GM23338 (cell line): ENCODE measurements around the gene CCPG1. TPM values are rescaled to one million over a fixed set of nuclear protein-coding genes. Genes with fewer than 3 reads are reported as not detected.

Source experiments
- ATAC-seq: fragments of 200-7000 bp; cut with Tn5 transposase; 3 replicates; pipeline ENCODE4 v1.9.1; 2020
- DNase-seq: peaks from one replicate; pipeline ENCODE4 v3.0.0-alpha.2; 2015; ENCODE audit warnings: low spot score
- H2AFZ ChIP-seq: fragments of 200-600 bp; sonication (generic); 2 replicates; pipeline ENCODE4 v1.8.0; 2016; ENCODE audit warnings: antibody characterized with exemption, mild to moderate bottlenecking, moderate library complexity
- H3F3A ChIP-seq: fragments of 200-600 bp; sonication (generic); replicated peaks from 2 replicates; pipeline ENCODE4 v1.8.0; 2017; ENCODE audit warnings: antibody characterized with exemption, mixed run types, low read depth
- H3K27ac ChIP-seq: fragments of 200-600 bp; sonication (generic); 2 replicates; pipeline ENCODE4 v1.6.1; 2016; ENCODE audit warnings: low read depth
- H3K27me3 ChIP-seq: fragments of 200-600 bp; sonication (generic); 2 replicates; pipeline ENCODE4 v1.8.0; 2016; ENCODE audit warnings: mild to moderate bottlenecking, mixed run types, moderate library complexity; ENCODE audit not compliant: insufficient read depth
- H3K36me3 ChIP-seq: fragments of 200-600 bp; sonication (generic); 2 replicates; pipeline ENCODE4 v1.8.0; 2016; ENCODE audit warnings: mild to moderate bottlenecking; ENCODE audit not compliant: insufficient read depth
- H3K4me1 ChIP-seq: fragments of 200-600 bp; sonication (generic); 2 replicates; pipeline ENCODE4 v1.8.0; 2016; ENCODE audit warnings: mild to moderate bottlenecking, moderate library complexity; ENCODE audit not compliant: insufficient read depth
- H3K4me2 ChIP-seq: fragments of 200-600 bp; sonication (generic); 2 replicates; pipeline ENCODE4 v1.7.1; 2017; ENCODE audit warnings: mixed run types
- H3K4me3 ChIP-seq: fragments of 200-600 bp; sonication (generic); 2 replicates; pipeline ENCODE4 v1.6.1; 2016; ENCODE audit warnings: mixed run types
- H3K79me2 ChIP-seq: fragments of 200-600 bp; sonication (generic); replicated peaks from 2 replicates; pipeline ENCODE4 v1.8.0; 2017; ENCODE audit warnings: mild to moderate bottlenecking; ENCODE audit not compliant: insufficient read depth
- H3K9me2 ChIP-seq: fragments of 200-600 bp; sonication (generic); 2 replicates; pipeline ENCODE4 v1.8.0; 2017; ENCODE audit not compliant: insufficient read depth
- H4K20me1 ChIP-seq: fragments of 200-600 bp; sonication (generic); replicated peaks from 2 replicates; pipeline ENCODE4 v1.8.0; 2017; ENCODE audit warnings: mild to moderate bottlenecking; ENCODE audit not compliant: insufficient read depth
- H3K27ac Mint-ChIP-seq: 2 replicates; pipeline ENCODE4 v1.8.0; 2020; ENCODE audit warnings: inconsistent platforms, mild to moderate bottlenecking, moderate library complexity, mixed read lengths
- H3K27me3 Mint-ChIP-seq: 3 replicates; pipeline ENCODE4 v1.8.0; 2022; ENCODE audit warnings: low read depth, mild to moderate bottlenecking, moderate library complexity, mixed read lengths, inconsistent platforms; ENCODE audit not compliant: insufficient read depth, poor library complexity
- H3K36me3 Mint-ChIP-seq: 3 replicates; pipeline ENCODE4 v1.8.0; 2021; ENCODE audit warnings: low read depth, mild to moderate bottlenecking, inconsistent platforms, moderate library complexity, mixed read lengths
- H3K4me1 Mint-ChIP-seq: 3 replicates; pipeline ENCODE4 v1.8.0; 2020; ENCODE audit warnings: mild to moderate bottlenecking, inconsistent platforms, mixed read lengths
- H3K4me3 Mint-ChIP-seq: 3 replicates; pipeline ENCODE4 v1.8.0; 2021; ENCODE audit warnings: moderate library complexity, mild to moderate bottlenecking, inconsistent platforms, mixed read lengths
- H3K9me3 Mint-ChIP-seq: 3 replicates; pipeline ENCODE4 v1.8.0; 2020; ENCODE audit warnings: moderate library complexity, mild to moderate bottlenecking, inconsistent platforms, mixed read lengths
- CREB1 ChIP-seq: fragments of 250-450 bp; sonication (Bioruptor Pico); IDR thresholded peaks from 2 replicates; pipeline ENCODE4 v1.5.0; 2020; ENCODE audit warnings: low read depth, mild to moderate bottlenecking, moderate library complexity
- EZH2phosphoT487 ChIP-seq: fragments of 200-600 bp; sonication (generic); IDR thresholded peaks from one replicate; pipeline ENCODE4 v1.8.1; 2018; ENCODE audit warnings: antibody characterized with exemption; ENCODE audit not compliant: unreplicated experiment
- JUNB ChIP-seq: IDR thresholded peaks from one replicate; pipeline ENCODE4 v1.6.1; 2016; ENCODE audit warnings: antibody characterized with exemption; ENCODE audit not compliant: unreplicated experiment
- NANOG ChIP-seq: IDR thresholded peaks from 2 replicates; pipeline ENCODE4 v1.6.1; 2016; ENCODE audit warnings: antibody characterized with exemption, borderline replicate concordance
- REST ChIP-seq: IDR thresholded peaks from one replicate; pipeline ENCODE4 v1.6.1; 2018; ENCODE audit warnings: antibody characterized with exemption; ENCODE audit not compliant: unreplicated experiment
- STAT1 ChIP-seq: IDR thresholded peaks from one replicate; pipeline ENCODE4 v1.6.1; 2016; ENCODE audit warnings: antibody characterized with exemption; ENCODE audit not compliant: unreplicated experiment
- ZNF114 ChIP-seq: fragments of 250-450 bp; sonication (Bioruptor Pico); IDR thresholded peaks from 2 replicates; pipeline ENCODE4 v1.5.0; 2020; ENCODE audit warnings: mild to moderate bottlenecking, moderate library complexity
- polyA plus RNA-seq: library from polyadenylated mRNA; unstranded; fragments of >200 nt; fragmentation: Nextera tagmentation; extraction: Ambion mirVana; gene quantifications from 2 replicates; pipeline ENCODE4 v1.2.1, GENCODE V29; 2016
- total RNA-seq: library from RNA; depleted of rRNA; stranded (reverse); fragments of >200 nt; shearing (Covaris generic); gene quantifications from 2 replicates; pipeline ENCODE4 v1.2.3, GENCODE V29; 2014
- TF ChIP-seq, protein P1 (sequence below): IDR thresholded peaks from 2 replicates; pipeline ENCODE4 v1.6.1; 2016; ENCODE audit warnings: antibody characterized with exemption
- TF ChIP-seq, protein P2 (sequence below), 2 experiments: fragments of 200-600 bp in 1 of 2; sonication (generic) in 1 of 2; conservative IDR thresholded peaks; 2 replicates each; pipeline versions ENCODE4 v1.5.1 to v1.6.1; 2016 to 2017; ENCODE audit warnings: antibody characterized with exemption in 2 of 2, low read depth in 2 of 2, mild to moderate bottlenecking in 2 of 2, moderate library complexity in 1 of 2

The CCPG1 gene
- total and polyA plus RNA-seq, 2 experiments from 2014 or later, result 7.7 to 11.1 TPM

- Mint-ChIP-seq H3K9me3 (no peaks in the 10 kb centered on the region), H3K36me3 (peaks cover 4% of the 10 kb centered on the region; the same call in 1 of the 3 replicates)
- no peak for DNase-seq
These were observed 24.5 kb downstream of the CCPG1 start for GRCh38 chr15:55383687-55384086.

More at GRCh38 chr15:55383687-55384086, 24.5 kb downstream of the CCPG1 start:
- H3K4me3 Mint-ChIP-seq, result no peak overlapping the region
- no peaks in the 10 kb centered on the region for H3K4me1 Mint-ChIP-seq
- Histone ChIP-seq H3K27ac (no peak overlapping the region), H2AFZ (no peak overlapping the region), H3K4me3 (no peak overlapping the region), H3K4me1 (no peaks in the 10 kb centered on the region), H3K79me2 (no peaks in the 10 kb centered on the region), H3K27me3 (no peaks in the 10 kb centered on the region), H3K9me2 (0 out of 2 replicates have a peak, but pooled peaks cover 2% of the 10 kb centered on the region), H3K4me2 (no peak overlapping the region), H3K36me3 (no peaks in the 10 kb centered on the region), H4K20me1 (no peaks in the 10 kb centered on the region; the same call in 1 of the 2 replicates), H3F3A (no peaks in the 10 kb centered on the region)
- H3K27ac Mint-ChIP-seq, result no peak overlapping the region
- ATAC-seq, result no peak
- TF ChIP-seq REST, result no peak
- TF ChIP-seq JUNB, result no peak
- TF ChIP-seq STAT1, result no peak
- TF ChIP-seq NANOG, result no peak
- TF ChIP-seq ZNF114 (CRISPR knock-in tag), result no peak
- TF ChIP-seq, protein P1, sequence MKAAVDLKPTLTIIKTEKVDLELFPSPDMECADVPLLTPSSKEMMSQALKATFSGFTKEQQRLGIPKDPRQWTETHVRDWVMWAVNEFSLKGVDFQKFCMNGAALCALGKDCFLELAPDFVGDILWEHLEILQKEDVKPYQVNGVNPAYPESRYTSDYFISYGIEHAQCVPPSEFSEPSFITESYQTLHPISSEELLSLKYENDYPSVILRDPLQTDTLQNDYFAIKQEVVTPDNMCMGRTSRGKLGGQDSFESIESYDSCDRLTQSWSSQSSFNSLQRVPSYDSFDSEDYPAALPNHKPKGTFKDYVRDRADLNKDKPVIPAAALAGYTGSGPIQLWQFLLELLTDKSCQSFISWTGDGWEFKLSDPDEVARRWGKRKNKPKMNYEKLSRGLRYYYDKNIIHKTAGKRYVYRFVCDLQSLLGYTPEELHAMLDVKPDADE, result no peak
- TF ChIP-seq, protein P2, sequence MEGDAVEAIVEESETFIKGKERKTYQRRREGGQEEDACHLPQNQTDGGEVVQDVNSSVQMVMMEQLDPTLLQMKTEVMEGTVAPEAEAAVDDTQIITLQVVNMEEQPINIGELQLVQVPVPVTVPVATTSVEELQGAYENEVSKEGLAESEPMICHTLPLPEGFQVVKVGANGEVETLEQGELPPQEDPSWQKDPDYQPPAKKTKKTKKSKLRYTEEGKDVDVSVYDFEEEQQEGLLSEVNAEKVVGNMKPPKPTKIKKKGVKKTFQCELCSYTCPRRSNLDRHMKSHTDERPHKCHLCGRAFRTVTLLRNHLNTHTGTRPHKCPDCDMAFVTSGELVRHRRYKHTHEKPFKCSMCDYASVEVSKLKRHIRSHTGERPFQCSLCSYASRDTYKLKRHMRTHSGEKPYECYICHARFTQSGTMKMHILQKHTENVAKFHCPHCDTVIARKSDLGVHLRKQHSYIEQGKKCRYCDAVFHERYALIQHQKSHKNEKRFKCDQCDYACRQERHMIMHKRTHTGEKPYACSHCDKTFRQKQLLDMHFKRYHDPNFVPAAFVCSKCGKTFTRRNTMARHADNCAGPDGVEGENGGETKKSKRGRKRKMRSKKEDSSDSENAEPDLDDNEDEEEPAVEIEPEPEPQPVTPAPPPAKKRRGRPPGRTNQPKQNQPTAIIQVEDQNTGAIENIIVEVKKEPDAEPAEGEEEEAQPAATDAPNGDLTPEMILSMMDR (conservative IDR thresholded peaks at IDR 0.05; ENCODE audit: low read depth in 2 of 2), result no peak
- no peak for TF ChIP-seq EZH2phosphoT487
- no peak for TF ChIP-seq CREB1 (CRISPR knock-in tag)
- no peaks in the 10 kb centered on the region for H3K27me3 Mint-ChIP-seq
